ENCODE data around the gene DBNDD2.

GRCh38 chr20:45392733-45393132 is 15.4 kb upstream of the DBNDD2 start:
- TF ChIP-seq CTCF (IDR thresholded peaks at IDR 0.05; ENCODE audit: low read depth, low read length, poor library complexity, severe bottlenecking) (no peak), EZH2phosphoT487 (IDR thresholded peaks at IDR 0.05; ENCODE audit: borderline replicate concordance, low read length) (no peak)

Measured in DOHH2 (cell line).